ENCODE results near the gene RALGAPA2.

GRCh38 chr20:20493701-20494100 is 218.7 kb downstream of the RALGAPA2 start:
- TF ChIP-seq CTCF (IDR thresholded peaks at IDR 0.05): no peak
- TF ChIP-seq POLR2A (IDR thresholded peaks at IDR 0.05): no peak

Data from body of pancreas (tissue), 4 donors.